ENCODE results near the gene IGF2. TPM values are rescaled to one million over a fixed set of nuclear protein-coding genes. Genes with fewer than 3 reads are reported as not detected.
A peak's percentile ranks its signal among the peaks of the same experiment; 100 is the strongest.

Gene IGF2
- total and polyA plus RNA-seq, 7 donors: 5.9 to 471 (median 60.2) TPM

GRCh38 chr11:2103668-2104523 lies 35.3 kb downstream of the IGF2 start:
- Histone ChIP-seq H3K9me3 (no peaks in the 10 kb centered on the region), H3K27ac (no peak overlapping the region), H3K27me3 (ENCODE audit: insufficient read depth in 3 of 3, low read length in 2 of 3) (no peaks in the 10 kb centered on the region), H3K4me1 (peaks cover 16% of the 10 kb centered on the region), H3K36me3 (ENCODE audit: insufficient read depth in 1 of 2, low read depth in 1 of 2) (no peaks in the 10 kb centered on the region), H3K4me3 (no peak overlapping the region)
- 94 to 96% (median 94%) methylated on average over 25 of the region's 25 CpGs for WGBS, 3 donors
- TF ChIP-seq CTCF (IDR thresholded peaks at IDR 0.05): no peak
- ATAC-seq (no peak), DNase-seq (peak in 1 of 2 donors; percentile 47)
- intact Hi-C loops (cut with DNase I): no loop called here

DNA sequence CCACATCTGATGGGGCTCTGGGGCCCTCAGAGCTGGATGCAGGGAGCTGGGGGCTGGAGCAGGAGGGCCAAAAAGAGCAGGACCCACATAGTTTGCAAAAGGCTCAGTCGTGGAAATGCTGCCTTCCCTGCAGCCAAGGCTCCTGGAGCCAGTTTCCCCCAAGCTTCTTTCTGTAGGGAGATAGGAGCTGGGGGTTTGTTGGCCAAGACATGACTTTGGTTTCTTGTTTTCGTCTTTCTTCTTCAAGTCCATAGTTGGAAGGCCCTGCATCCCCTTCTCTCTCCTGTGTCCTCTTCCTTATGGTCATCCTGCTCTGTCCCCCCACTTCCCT lies 36.3 kb downstream of the IGF2 start:
- no peak for DNase-seq
- H3K36me3 ChIP-seq (ENCODE audit: insufficient read depth in 1 of 2, low read depth in 1 of 2): no peaks in the 10 kb centered on the region
- ATAC-seq: no peak
- H3K4me3 ChIP-seq: no peak overlapping the region
- intact Hi-C loops (cut with DNase I): no loop called here
- no peaks in the 10 kb centered on the region for H3K9me3 ChIP-seq
- TF ChIP-seq CTCF (IDR thresholded peaks at IDR 0.05): no peak
- peak overlapping the region; percentile 51 for H3K27ac ChIP-seq
- no peaks in the 10 kb centered on the region for H3K27me3 ChIP-seq (ENCODE audit: insufficient read depth in 3 of 3, low read length in 2 of 3)
- H3K4me1 ChIP-seq: peaks cover 20% of the 10 kb centered on the region
- WGBS, 3 donors: 67 to 84% (median 76%) methylated on average over 2 of the region's 2 CpGs

DNA sequence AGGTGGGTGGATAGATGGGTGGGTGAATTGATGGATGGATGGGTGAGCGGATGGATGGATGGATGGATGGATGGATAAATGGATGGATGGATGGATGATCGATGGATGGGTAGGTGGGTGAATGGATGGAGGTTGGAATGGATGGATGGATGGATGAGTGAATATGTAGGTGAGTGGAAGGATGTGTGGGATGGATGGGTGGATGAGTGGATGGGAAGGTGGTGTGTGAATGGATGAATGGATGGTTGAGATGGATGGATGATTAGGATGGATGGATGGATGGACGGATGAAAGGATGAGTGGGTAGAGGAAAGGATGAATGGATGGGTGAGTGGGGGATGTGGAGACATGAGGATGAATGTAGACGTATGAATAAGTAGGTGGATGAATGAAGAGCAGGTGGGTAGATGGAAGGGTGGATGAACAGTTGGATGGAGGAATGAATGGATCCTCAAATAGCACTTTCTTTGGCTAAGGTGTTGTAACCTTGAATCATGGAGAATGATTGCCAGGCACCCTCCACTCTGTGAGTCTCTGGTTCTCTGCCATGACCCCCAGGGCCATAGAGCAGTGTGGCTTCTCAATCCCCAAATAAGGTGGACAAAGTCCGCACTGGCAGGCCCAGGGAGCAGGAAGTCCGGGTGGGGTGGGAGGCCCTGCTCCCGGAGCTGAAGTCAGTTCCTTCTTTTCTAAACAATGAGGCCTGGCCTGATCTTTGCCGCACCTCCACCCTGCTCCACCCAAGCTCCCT lies 36.9 kb downstream of the IGF2 start:
- Histone ChIP-seq H3K4me3 (no peak overlapping the region), H3K27ac (peak overlapping the region; percentile 51), H3K9me3 (no peaks in the 10 kb centered on the region), H3K36me3 (ENCODE audit: insufficient read depth in 1 of 2, low read depth in 1 of 2) (no peaks in the 10 kb centered on the region), H3K4me1 (peaks cover 20% of the 10 kb centered on the region), H3K27me3 (ENCODE audit: insufficient read depth in 3 of 3, low read length in 2 of 3) (no peaks in the 10 kb centered on the region)
- intact Hi-C loops (cut with DNase I): no loop called here
- peak in 1 of 2 donors; percentile 49 for DNase-seq
- WGBS, 3 donors: 84 to 85% (median 84%) methylated on average over 8 of the region's 8 CpGs
- ATAC-seq: no peak
- TF ChIP-seq CTCF (IDR thresholded peaks at IDR 0.05): no peak

- Histone ChIP-seq H3K36me3 (ENCODE audit: insufficient read depth in 1 of 2, low read depth in 1 of 2) (no peaks in the 10 kb centered on the region), H3K4me3 (no peak overlapping the region), H3K9me3 (no peaks in the 10 kb centered on the region), H3K27me3 (ENCODE audit: insufficient read depth in 3 of 3, low read length in 2 of 3) (no peaks in the 10 kb centered on the region), H3K4me1 (peaks cover 20% of the 10 kb centered on the region), H3K27ac (peak overlapping the region; percentile 50)
- intact Hi-C loops (cut with DNase I): no loop called here
- 93 to 94% (median 94%) methylated on average over 9 to 10 of the region's 10 CpGs for WGBS, 3 donors
- DNase-seq (peak in 1 of 2 donors; percentile 38), ATAC-seq (no peak)
- no peak for TF ChIP-seq CTCF (IDR thresholded peaks at IDR 0.05)
These were observed 38.0 kb downstream of the IGF2 start for GRCh38 chr11:2101171-2101675.
